ENCODE results near the gene FER1L5. TPM values are rescaled to one million over a fixed set of nuclear protein-coding genes. Genes with fewer than 3 reads are reported as not detected.

Gene FER1L5
- total and polyA plus RNA-seq, 12 donors = 0.02 to 0.87 (median 0.14) TPM; not detected in 1

- no peaks in the 10 kb centered on the region for H3K9me3 ChIP-seq (replicated peaks in 1 of 3)
- WGBS, 4 donors = 74 to 90% (median 82%) methylated on average over 8 of the region's 8 CpGs
- peaks cover 0 to 5% of the 10 kb centered on the region in 2 donors for H3K4me1 ChIP-seq (replicated peaks in 1 of 2)
- TF ChIP-seq POLR2A (IDR thresholded peaks at IDR 0.05) (no peak), CTCF (IDR thresholded peaks at IDR 0.05) (no peak)
- intact Hi-C loops (cut with DNase I) = no loop called here
- DNase-seq = no peak
- H3K27ac ChIP-seq = peak overlapping the region in 1 of 5 donors; percentile 54
- no peak overlapping the region for H3K4me3 ChIP-seq
- peaks cover 0 to 44% of the 10 kb centered on the region in 2 donors for H3K36me3 ChIP-seq (replicated peaks in 1 of 2)
- no peaks in the 10 kb centered on the region for H3K27me3 ChIP-seq
These were observed 23.8 kb upstream of the FER1L5 start for GRCh38 chr2:96618596-96619283.

GRCh38 chr2:96622544-96622943 is 20.0 kb upstream of the FER1L5 start:
- 90 to 100% (median 94%) methylated on average over 3 of the region's 3 CpGs for WGBS, 4 donors
- TF ChIP-seq CTCF (IDR thresholded peaks at IDR 0.05) = no peak
- no peak for TF ChIP-seq POLR2A (IDR thresholded peaks at IDR 0.05)
- Histone ChIP-seq H3K9me3 (replicated peaks in 1 of 3) (no peaks in the 10 kb centered on the region), H3K4me1 (replicated peaks in 1 of 2) (peaks cover 10 to 24% of the 10 kb centered on the region in 2 donors), H3K27me3 (no peaks in the 10 kb centered on the region), H3K27ac (no peak overlapping the region), H3K4me3 (no peak overlapping the region), H3K36me3 (replicated peaks in 1 of 2) (peaks cover 0 to 26% of the 10 kb centered on the region in 2 donors)
- intact Hi-C loops (cut with DNase I) = no loop called here
- no peak for DNase-seq

GRCh38 chr2:96623116-96623515 is 19.4 kb upstream of the FER1L5 start:
- Histone ChIP-seq H3K4me1 (replicated peaks in 1 of 2) (peaks cover 10 to 24% of the 10 kb centered on the region in 2 donors), H3K36me3 (replicated peaks in 1 of 2) (peaks cover 0 to 26% of the 10 kb centered on the region in 2 donors), H3K27ac (peak overlapping the region in 1 of 5 donors; percentile 25), H3K27me3 (no peaks in the 10 kb centered on the region), H3K9me3 (replicated peaks in 1 of 3) (no peaks in the 10 kb centered on the region), H3K4me3 (no peak overlapping the region)
- no peak for DNase-seq
- intact Hi-C loops (cut with DNase I) = no loop called here
- TF ChIP-seq CTCF (IDR thresholded peaks at IDR 0.05) (no peak), POLR2A (IDR thresholded peaks at IDR 0.05) (no peak)
- whole genome bisulfite sequencing, 4 donors = 84 to 97% (median 87%) methylated on average over 3 of the region's 3 CpGs

- H3K27me3 ChIP-seq = no peaks in the 10 kb centered on the region
- H3K27ac ChIP-seq = peak overlapping the region in 2 of 5 donors; percentile 35 to 52
- H3K4me1 ChIP-seq (replicated peaks in 1 of 2) = peaks cover 10 to 24% of the 10 kb centered on the region in 2 donors
- WGBS, 4 donors = 49 to 54% (median 51%) methylated on average over 5 of the region's 5 CpGs
- no peak for TF ChIP-seq POLR2A (IDR thresholded peaks at IDR 0.05)
- no peak for TF ChIP-seq CTCF (IDR thresholded peaks at IDR 0.05)
- H3K36me3 ChIP-seq (replicated peaks in 1 of 2) = peaks cover 0 to 24% of the 10 kb centered on the region in 2 donors
- no peak overlapping the region for H3K4me3 ChIP-seq
- intact Hi-C loops (cut with DNase I) = no loop called here
- H3K9me3 ChIP-seq (replicated peaks in 1 of 3) = no peaks in the 10 kb centered on the region
- no peak for DNase-seq
These were observed 16.7 kb upstream of the FER1L5 start for GRCh38 chr2:96625571-96626552.

Data from adrenal gland (tissue), 12 donors.